Neural cell (in vitro differentiated cells): Measurements from ENCODE around the gene CCNL2. TPM values are rescaled to one million over a fixed set of nuclear protein-coding genes. Genes with fewer than 3 reads are reported as not detected.

Experiments used
- H2AFZ ChIP-seq: fragments of 200-600, 300-800 bp; sonication (generic), shearing (Covaris generic); 2 replicates; pipeline ENCODE4 v1.6.0; 2014; ENCODE audit warnings: low read depth, mild to moderate bottlenecking, antibody characterized with exemption, low read length, moderate library complexity
- H3F3A ChIP-seq: fragments of 200-600 bp; shearing (Covaris generic); 2 replicates; pipeline ENCODE4 v1.6.1; 2016; ENCODE audit warnings: mild to moderate bottlenecking, moderate library complexity, mixed read lengths, antibody characterized with exemption, low read length; ENCODE audit not compliant: insufficient read depth, poor library complexity, severe bottlenecking
- H3K27ac ChIP-seq: fragments of 200-600, 300-800 bp; sonication (generic), shearing (Covaris generic); 2 replicates; pipeline ENCODE4 v1.5.1; 2014; ENCODE audit warnings: mild to moderate bottlenecking, low read length, moderate library complexity
- H3K27me3 ChIP-seq: fragments of 300-800, 200-600 bp; sonication (generic), shearing (Covaris generic); 2 replicates; pipeline ENCODE4 v1.6.0; 2014; ENCODE audit warnings: mild to moderate bottlenecking, low read depth, low read length, moderate library complexity; ENCODE audit not compliant: insufficient read depth
- H3K36me3 ChIP-seq: fragments of 300-800, 200-600 bp; sonication (generic), shearing (Covaris generic); 2 replicates; pipeline ENCODE4 v1.5.1; 2014; ENCODE audit warnings: mild to moderate bottlenecking, antibody characterized with exemption, low read length, moderate library complexity; ENCODE audit not compliant: insufficient read depth
- H3K4me2 ChIP-seq: fragments of 300-800, 200-600 bp; sonication (generic), shearing (Covaris generic); 2 replicates; pipeline ENCODE4 v1.6.0; 2014; ENCODE audit warnings: mild to moderate bottlenecking, low read length
- H3K4me3 ChIP-seq: fragments of 300-800, 200-600 bp; sonication (generic), shearing (Covaris generic); 2 replicates; pipeline ENCODE4 v1.5.1; 2014; ENCODE audit warnings: mild to moderate bottlenecking, low read length, moderate library complexity
- H3K79me2 ChIP-seq: fragments of 200-600 bp; shearing (Covaris generic); replicated peaks from 2 replicates; pipeline ENCODE4 v1.6.0; 2014; ENCODE audit warnings: mild to moderate bottlenecking, low read length, moderate library complexity; ENCODE audit not compliant: insufficient read depth
- H3K9ac ChIP-seq: fragments of 300-800, 200-600 bp; sonication (generic), shearing (Covaris generic); 2 replicates; pipeline ENCODE4 v1.6.1; 2016; ENCODE audit warnings: mild to moderate bottlenecking, low read length, mixed read lengths
- H3K9me2 ChIP-seq: fragments of 200-600 bp; shearing (Covaris generic); 2 replicates; pipeline ENCODE4 v1.6.1; 2016; ENCODE audit warnings: mild to moderate bottlenecking, low read length, mixed read lengths; ENCODE audit not compliant: insufficient read depth
- H3K9me3 ChIP-seq: fragments of 200-600, 300-800 bp; sonication (generic), shearing (Covaris generic); 2 replicates; pipeline ENCODE4 v1.6.1; 2016; ENCODE audit warnings: mild to moderate bottlenecking, mixed run types, low read length, moderate library complexity, mixed read lengths
- H4K20me1 ChIP-seq: fragments of 200-600 bp; shearing (Covaris generic); 2 replicates; pipeline ENCODE4 v1.6.1; 2016; ENCODE audit warnings: mild to moderate bottlenecking, mixed run types; ENCODE audit not compliant: insufficient read depth
- CTCF ChIP-seq: fragments of 450-650 bp; IDR thresholded peaks from 2 replicates; pipeline ENCODE4 v1.5.1; 2014; ENCODE audit warnings: antibody characterized with exemption, mild to moderate bottlenecking, moderate library complexity; ENCODE audit not compliant: poor library complexity, severe bottlenecking
- EZH2 ChIP-seq: fragments of 200-600, 300-800 bp; shearing (Covaris generic), sonication (generic); IDR thresholded peaks from 2 replicates; pipeline ENCODE4 v1.6.1; 2014; ENCODE audit warnings: antibody characterized with exemption, low read length, borderline replicate concordance, mild to moderate bottlenecking; ENCODE audit not compliant: insufficient read depth, poor library complexity, severe bottlenecking
- MXI1 ChIP-seq: fragments of 450-650 bp; conservative IDR thresholded peaks from 2 replicates; pipeline ENCODE4 v1.6.1; 2014; ENCODE audit warnings: antibody characterized with exemption, mild to moderate bottlenecking; ENCODE audit not compliant: poor library complexity, severe bottlenecking
- POLR2AphosphoS5 ChIP-seq: IDR thresholded peaks from 2 replicates; pipeline ENCODE4 v1.6.1; 2012
- REST ChIP-seq: IDR thresholded peaks from 2 replicates; pipeline ENCODE4 v1.6.1; 2012; ENCODE audit warnings: borderline replicate concordance
- SMC3 ChIP-seq: fragments of 450-650 bp; conservative IDR thresholded peaks from 2 replicates; pipeline ENCODE4 v1.6.1; 2014; ENCODE audit warnings: antibody characterized with exemption, mild to moderate bottlenecking, moderate library complexity; ENCODE audit not compliant: poor library complexity
- polyA plus RNA-seq: library from polyadenylated mRNA; depleted of rRNA; stranded (reverse); fragments of >200 nt; gene quantifications from 2 replicates; pipeline ENCODE4 v1.2.3, GENCODE V29; 2014

Gene CCNL2
- polyA plus RNA-seq, 1 donor from 2014 or later: 696 TPM

- Histone ChIP-seq H3K36me3 (no peaks in the 10 kb centered on the region), H3K9me2 (no peaks in the 10 kb centered on the region), H2AFZ (no peak overlapping the region), H3K79me2 (no peaks in the 10 kb centered on the region), H4K20me1 (no peaks in the 10 kb centered on the region), H3F3A (no peaks in the 10 kb centered on the region), H3K27ac (no peak overlapping the region), H3K9me3 (no peaks in the 10 kb centered on the region), H3K9ac (no peak overlapping the region), H3K27me3 (peaks cover 4% of the 10 kb centered on the region), H3K4me2 (no peak overlapping the region), H3K4me3 (no peak overlapping the region)
- TF ChIP-seq CTCF: no peak
- TF ChIP-seq REST: no peak
- TF ChIP-seq SMC3: no peak
- no peak for TF ChIP-seq EZH2
- TF ChIP-seq MXI1: no peak
Measured at GRCh38 chr1:1359664-1360468, 39.3 kb downstream of the CCNL2 start.

GRCh38 chr1:1359308-1359663 lies 39.8 kb downstream of the CCNL2 start:
- no peaks in the 10 kb centered on the region for H3K79me2 ChIP-seq
- no peaks in the 10 kb centered on the region for H3K9me3 ChIP-seq
- H3K4me3 ChIP-seq: no peak overlapping the region
- H3K9ac ChIP-seq: no peak overlapping the region
- no peaks in the 10 kb centered on the region for H3K9me2 ChIP-seq
- no peak overlapping the region for H3K4me2 ChIP-seq
- H3F3A ChIP-seq: no peaks in the 10 kb centered on the region
- H3K36me3 ChIP-seq: no peaks in the 10 kb centered on the region
- no peak overlapping the region for H3K27ac ChIP-seq
- H2AFZ ChIP-seq: no peak overlapping the region
- no peaks in the 10 kb centered on the region for H4K20me1 ChIP-seq
- peaks cover 10% of the 10 kb centered on the region for H3K27me3 ChIP-seq
- TF ChIP-seq MXI1 (no peak), POLR2AphosphoS5 (no peak), REST (no peak)
